ENCODE results near the gene BCL2L14. TPM values are rescaled to one million over a fixed set of nuclear protein-coding genes. Genes with fewer than 3 reads are reported as not detected.

Gene BCL2L14
- polyA plus RNA-seq, 1 donor (not counting 4 experiments of a cell fraction or from before 2014, with no cell fraction given), result not detected

- Histone ChIP-seq H3K4me3 (ENCODE audit: control insufficient read depth in 2 of 3, extremely low read depth in 1 of 3, insufficient read depth in 2 of 3, low read depth in 1 of 3, low read length in 3 of 3) (no peak overlapping the region), H2AFZ (ENCODE audit: control insufficient read depth, low read length) (peak overlapping the region; percentile 57), H3K27ac (ENCODE audit: control insufficient read depth, insufficient read depth, low read length) (no peak overlapping the region), H3K36me3 (ENCODE audit: control insufficient read depth in 2 of 2, extremely low read depth in 1 of 2, insufficient read depth in 2 of 2, low read length in 2 of 2) (no peaks in the 10 kb centered on the region), H3K27me3 (ENCODE audit: control insufficient read depth, extremely low read depth, insufficient read depth, low read length) (no peaks in the 10 kb centered on the region), H3K9ac (ENCODE audit: control insufficient read depth, extremely low read depth, insufficient read depth, low read length) (no peak overlapping the region), H3K4me1 (ENCODE audit: control insufficient read depth, extremely low read depth, insufficient read depth, low read length) (no peaks in the 10 kb centered on the region), H3K9me1 (ENCODE audit: control insufficient read depth, extremely low read depth, insufficient read depth, low read length) (no peaks in the 10 kb centered on the region), H3K4me2 (ENCODE audit: control insufficient read depth, extremely low read depth, insufficient read depth, low read depth, low read length) (no peak overlapping the region), H3K79me2 (ENCODE audit: control insufficient read depth, insufficient read depth, low read length) (no peaks in the 10 kb centered on the region), H3K9me3 (ENCODE audit: control insufficient read depth, low read depth, low read length) (no peaks in the 10 kb centered on the region), H4K20me1 (ENCODE audit: control insufficient read depth, extremely low read depth, insufficient read depth, low read length) (no peaks in the 10 kb centered on the region)
- dilution Hi-C loops (cut with MboI; ENCODE audit: extremely low pct_ligation_motif_present, low sequenced_read_pairs), result loop anchor here (25.0 kb wide), 1 partner anchor 255 kb away; no protein-coding TSS in a partner anchor
- peak in 2 of 3 experiments; percentile 24 to 41 for TF ChIP-seq CTCF (optimal IDR thresholded peaks at IDR 0.05 in 1 of 3, IDR thresholded peaks at IDR 0.05 in 1 of 3, conservative IDR thresholded peaks at IDR 0.05 in 1 of 3; ENCODE audit: extremely low read depth in 1 of 3, insufficient read depth in 2 of 3, low read length in 3 of 3)
- TF ChIP-seq EZH2 (IDR thresholded peaks at IDR 0.05; ENCODE audit: low read length), result no peak
- FAIRE-seq, result no peak
- no peak for DNase-seq (ENCODE audit: low read depth, low spot score)
Measured at GRCh38 chr12:12081836-12082497, 11.2 kb downstream of the BCL2L14 start.

GRCh38 chr12:12083688-12084087 is 12.9 kb downstream of the BCL2L14 start:
- Histone ChIP-seq H3K79me2 (ENCODE audit: control insufficient read depth, insufficient read depth, low read length) (no peaks in the 10 kb centered on the region), H3K36me3 (ENCODE audit: control insufficient read depth in 2 of 2, extremely low read depth in 1 of 2, insufficient read depth in 2 of 2, low read length in 2 of 2) (no peaks in the 10 kb centered on the region), H4K20me1 (ENCODE audit: control insufficient read depth, extremely low read depth, insufficient read depth, low read length) (no peaks in the 10 kb centered on the region), H3K27ac (ENCODE audit: control insufficient read depth, insufficient read depth, low read length) (no peak overlapping the region), H3K4me2 (ENCODE audit: control insufficient read depth, extremely low read depth, insufficient read depth, low read depth, low read length) (no peak overlapping the region), H3K27me3 (ENCODE audit: control insufficient read depth, extremely low read depth, insufficient read depth, low read length) (no peaks in the 10 kb centered on the region), H2AFZ (ENCODE audit: control insufficient read depth, low read length) (no peak overlapping the region), H3K4me1 (ENCODE audit: control insufficient read depth, extremely low read depth, insufficient read depth, low read length) (no peaks in the 10 kb centered on the region), H3K9me3 (ENCODE audit: control insufficient read depth, low read depth, low read length) (no peaks in the 10 kb centered on the region), H3K9ac (ENCODE audit: control insufficient read depth, extremely low read depth, insufficient read depth, low read length) (no peak overlapping the region), H3K9me1 (ENCODE audit: control insufficient read depth, extremely low read depth, insufficient read depth, low read length) (no peaks in the 10 kb centered on the region), H3K4me3 (ENCODE audit: control insufficient read depth in 2 of 3, extremely low read depth in 1 of 3, insufficient read depth in 2 of 3, low read depth in 1 of 3, low read length in 3 of 3) (no peak overlapping the region)
- DNase-seq (ENCODE audit: low read depth, low spot score) (no peak), FAIRE-seq (no peak)
- TF ChIP-seq EZH2 (IDR thresholded peaks at IDR 0.05; ENCODE audit: low read length), result no peak
- TF ChIP-seq CTCF (optimal IDR thresholded peaks at IDR 0.05 in 1 of 3, IDR thresholded peaks at IDR 0.05 in 1 of 3, conservative IDR thresholded peaks at IDR 0.05 in 1 of 3; ENCODE audit: extremely low read depth in 1 of 3, insufficient read depth in 2 of 3, low read length in 3 of 3), result no peak
- dilution Hi-C loops (cut with MboI; ENCODE audit: extremely low pct_ligation_motif_present, low sequenced_read_pairs), result loop anchor here (25.0 kb wide), 1 partner anchor 254 kb away; no protein-coding TSS in a partner anchor
